GM12864 (cell line): ENCODE results near the gene UBAP1L.
"Not testable (repeated sequence)": the region's sequence is repeated elsewhere in the genome, so short reads cannot be mapped to it uniquely, and the experiment has no call there.

ENCODE experiments used
- DNase-seq: peaks from one replicate; pipeline ENCODE4 v3.0.0-alpha.2; 2011; ENCODE audit warnings: low read depth
- H3K4me3 ChIP-seq: 2 replicates; pipeline ENCODE4 v1.5.1; 2011; ENCODE audit warnings: mild to moderate bottlenecking, low read depth, low read length, control low read depth
- CTCF ChIP-seq: IDR thresholded peaks from 2 replicates; pipeline ENCODE4 v1.5.1; 2011; ENCODE audit warnings: low read depth, mild to moderate bottlenecking, moderate library complexity, low read length, control low read depth, inconsistent platforms; ENCODE audit errors: missing control alignments

The UBAP1L gene

GRCh38 chr15:65081758-65082157, 33.2 kb downstream of the UBAP1L start:
- DNase-seq = no peak
- no peak for TF ChIP-seq CTCF
- no peak overlapping the region for H3K4me3 ChIP-seq

GRCh38 chr15:65081270-65081669, 33.7 kb downstream of the UBAP1L start:
- no peak overlapping the region for H3K4me3 ChIP-seq
- TF ChIP-seq CTCF = no peak
- DNase-seq = no peak

- DNase-seq = no peak
- no peak for TF ChIP-seq CTCF
- H3K4me3 ChIP-seq = no peak overlapping the region
Measured at GRCh38 chr15:65079580-65079979, 35.4 kb downstream of the UBAP1L start.

- H3K4me3 ChIP-seq = no peak overlapping the region
- DNase-seq = no peak
- TF ChIP-seq CTCF = peak; percentile 36
Measured at GRCh38 chr15:65077981-65078352, 37.0 kb downstream of the UBAP1L start.

- no peak for DNase-seq
- TF ChIP-seq CTCF = no peak
- H3K4me3 ChIP-seq = no peak overlapping the region
Measured at GRCh38 chr15:65077291-65077980, 37.6 kb downstream of the UBAP1L start.

GRCh38 chr15:65076486-65077290, 38.3 kb downstream of the UBAP1L start, which contains the start of gene KBTBD13:
KBTBD13 (plus strand) TSS chr15:65076746; CDS start chr15:65076816, 70 bp downstream.
- DNase-seq = no peak
- no peak within 1 kb of the TSS for H3K4me3 ChIP-seq
- no peak for TF ChIP-seq CTCF

GRCh38 chr15:65075607-65076395, 39.2 kb downstream of the UBAP1L start:
- H3K4me3 ChIP-seq, DNase-seq: not testable (repeated sequence)

- H3K4me3 ChIP-seq, DNase-seq: not testable (repeated sequence)
Measured at GRCh38 chr15:65074946-65075345, 40.1 kb downstream of the UBAP1L start.
